Omental fat pad (tissue), 4 donors: ENCODE data around the gene DDIT3. TPM values are rescaled to one million over a fixed set of nuclear protein-coding genes. Genes with fewer than 3 reads are reported as not detected.

Experiments
- ATAC-seq: fragments of 150-250 bp; one replicate; pipeline ENCODE4 v1.9.1; 2016; ENCODE audit warnings: mild to moderate bottlenecking, moderate library complexity; ENCODE audit not compliant: low FRiP score
- DNase-seq: peaks from one replicate; pipeline ENCODE4 v3.0.0-alpha.2; 2019; ENCODE audit warnings: low spot score
- CTCF ChIP-seq, 3 donors: fragments of 450-650 bp; IDR thresholded peaks; one replicate each; pipeline ENCODE4 v1.5.1; 2016 to 2017; ENCODE audit warnings: antibody characterized with exemption in 3 of 3, mild to moderate bottlenecking in 3 of 3, moderate library complexity in 2 of 3
- total RNA-seq, 4 donors: library from RNA; depleted of rRNA; stranded (reverse); fragments of >200 nt; gene quantifications; one replicate each; pipeline ENCODE4 v1.1.0, GENCODE V29; 2016

Gene DDIT3
- total RNA-seq, 4 donors from 2014 or later, result 31.5 to 66.6 (median 35.5) TPM

GRCh38 chr12:57526477-57527126, 6.3 kb upstream of the DDIT3 start:
- DNase-seq (no peak), ATAC-seq (no peak)
- no peak for TF ChIP-seq CTCF (IDR thresholded peaks at IDR 0.05)

GRCh38 chr12:57525615-57526383, 5.5 kb upstream of the DDIT3 start:
- DNase-seq (no peak), ATAC-seq (no peak)
- no peak for TF ChIP-seq CTCF (IDR thresholded peaks at IDR 0.05)

GRCh38 chr12:57524814-57525614, 4.7 kb upstream of the DDIT3 start:
- no peak for TF ChIP-seq CTCF (IDR thresholded peaks at IDR 0.05)
- DNase-seq (no peak), ATAC-seq (no peak)

GRCh38 chr12:57523706-57524614, 3.6 kb upstream of the DDIT3 start:
- no peak for ATAC-seq
- TF ChIP-seq CTCF (IDR thresholded peaks at IDR 0.05), result no peak
- DNase-seq, result no peak

GRCh38 chr12:57522887-57523705, 2.8 kb upstream of the DDIT3 start:
- no peak for DNase-seq

More at GRCh38 chr12:57522887-57523705, 2.8 kb upstream of the DDIT3 start:
- no peak for TF ChIP-seq CTCF (IDR thresholded peaks at IDR 0.05)
- ATAC-seq, result no peak
